Measurements from ENCODE around the gene WFDC2. TPM values are rescaled to one million over a fixed set of nuclear protein-coding genes. Genes with fewer than 3 reads are reported as not detected.

WFDC2 gene
- total RNA-seq, 2 donors from 2014 or later = 117 to 285 TPM

GRCh38 chr20:45507011-45507820 lies 37.7 kb downstream of the WFDC2 start:
- intact Hi-C loops (cut with DNase I) = no loop called here
- Histone ChIP-seq H3K27me3 (no peaks in the 10 kb centered on the region), H3K36me3 (no peaks in the 10 kb centered on the region), H3K4me3 (no peak overlapping the region), H3K27ac (no peak overlapping the region), H3K9me3 (no peaks in the 10 kb centered on the region), H3K4me1 (no peaks in the 10 kb centered on the region), H3K9ac (ENCODE audit: low read depth in 2 of 2, low read length in 2 of 2) (no peak overlapping the region)
- no peak for DNase-seq
- TF ChIP-seq CTCF (IDR thresholded peaks at IDR 0.05) = no peak

DNA sequence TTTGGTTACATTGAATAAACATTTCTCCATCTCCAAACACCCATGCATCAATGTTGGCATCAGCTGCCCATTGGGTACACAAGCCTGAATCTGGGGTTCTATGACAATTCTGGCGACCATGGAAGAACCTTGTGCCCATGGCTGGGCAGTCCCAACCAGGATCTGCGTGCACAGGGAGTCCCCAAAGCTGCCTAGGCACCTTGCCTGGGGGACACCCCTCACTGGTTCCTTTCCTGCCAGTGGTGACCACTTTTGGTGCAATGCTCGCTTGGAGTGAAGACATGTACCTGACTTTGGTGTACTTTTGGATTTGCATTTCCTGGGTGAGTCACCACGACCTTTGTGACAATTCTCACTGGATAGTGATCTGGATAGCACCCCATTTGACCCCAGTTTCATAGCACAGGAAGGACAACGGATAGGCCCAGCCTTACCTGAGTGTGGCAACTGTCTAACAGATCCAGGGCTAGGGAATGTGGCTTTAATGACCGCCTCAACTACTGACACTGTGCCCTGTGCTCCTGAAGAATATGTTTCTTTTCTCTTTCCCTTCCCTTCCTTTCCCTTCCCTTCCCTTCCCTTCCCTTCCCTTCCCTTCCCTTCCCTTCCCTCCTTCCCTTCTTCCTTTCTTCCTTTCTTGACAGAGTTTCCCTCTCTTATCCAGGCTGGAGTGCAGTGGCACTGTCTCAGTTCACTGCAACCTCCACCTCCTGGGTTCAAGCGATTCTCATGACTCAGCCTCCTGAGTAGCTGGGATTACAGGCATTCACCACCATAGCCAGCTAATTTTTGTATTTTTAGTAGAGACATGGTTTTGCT lies 38.7 kb downstream of the WFDC2 start:
- no peaks in the 10 kb centered on the region for H3K9me3 ChIP-seq
- intact Hi-C loops (cut with DNase I) = no loop called here
- no peak for DNase-seq
- no peak for TF ChIP-seq CTCF (IDR thresholded peaks at IDR 0.05)
- H3K9ac ChIP-seq (ENCODE audit: low read depth in 2 of 2, low read length in 2 of 2) = no peak overlapping the region
- no peaks in the 10 kb centered on the region for H3K27me3 ChIP-seq
- no peaks in the 10 kb centered on the region for H3K4me1 ChIP-seq
- H3K36me3 ChIP-seq = no peaks in the 10 kb centered on the region
- H3K27ac ChIP-seq = no peak overlapping the region
- no peak overlapping the region for H3K4me3 ChIP-seq

- Histone ChIP-seq H3K9me3 (no peaks in the 10 kb centered on the region), H3K36me3 (no peaks in the 10 kb centered on the region), H3K27me3 (no peaks in the 10 kb centered on the region), H3K4me1 (no peaks in the 10 kb centered on the region), H3K9ac (ENCODE audit: low read depth in 2 of 2, low read length in 2 of 2) (no peak overlapping the region), H3K27ac (no peak overlapping the region), H3K4me3 (no peak overlapping the region)
- intact Hi-C loops (cut with DNase I) = no loop called here
- no peak for TF ChIP-seq CTCF (IDR thresholded peaks at IDR 0.05)
- no peak for DNase-seq
Observed at GRCh38 chr20:45509091-45509490, 39.5 kb downstream of the WFDC2 start.

- H3K4me3 ChIP-seq = no peak overlapping the region
- no peaks in the 10 kb centered on the region for H3K27me3 ChIP-seq
- DNase-seq = no peak
- no peaks in the 10 kb centered on the region for H3K9me3 ChIP-seq
- H3K9ac ChIP-seq (ENCODE audit: low read depth in 2 of 2, low read length in 2 of 2) = no peak overlapping the region
- intact Hi-C loops (cut with DNase I) = no loop called here
- no peak overlapping the region for H3K27ac ChIP-seq
- no peak for TF ChIP-seq CTCF (IDR thresholded peaks at IDR 0.05)
- no peaks in the 10 kb centered on the region for H3K4me1 ChIP-seq
- no peaks in the 10 kb centered on the region for H3K36me3 ChIP-seq
Observed at GRCh38 chr20:45510242-45510862, 40.8 kb downstream of the WFDC2 start.

GRCh38 chr20:45515147-45515913 lies 45.8 kb downstream of the WFDC2 start, which contains the start of gene SPINT3:
SPINT3 (minus strand) TSS chr20:45515622; CDS start chr20:45515608, 14 bp downstream.
- Histone ChIP-seq H3K27me3 (no peaks in the 10 kb centered on the region), H3K9ac (ENCODE audit: low read depth in 2 of 2, low read length in 2 of 2) (no peak within 1 kb of the TSS), H3K36me3 (no peaks in the 10 kb centered on the region), H3K9me3 (no peaks in the 10 kb centered on the region), H3K4me1 (no peaks in the 10 kb centered on the region), H3K4me3 (no peak within 1 kb of the TSS), H3K27ac (no peak within 1 kb of the TSS)
- no peak for TF ChIP-seq CTCF (IDR thresholded peaks at IDR 0.05)
- intact Hi-C loops (cut with DNase I) = no loop called here
- no peak for DNase-seq
